Cardiac muscle cell (in vitro differentiated cells and primary cell): ENCODE measurements around the gene DMRTA2. TPM values are rescaled to one million over a fixed set of nuclear protein-coding genes. Genes with fewer than 3 reads are reported as not detected.
"Not testable (repeated sequence)": the region's sequence is repeated elsewhere in the genome, so short reads cannot be mapped to it uniquely, and the experiment has no call there.

ENCODE experiments used
- DNase-seq, 2 donors: peaks; one replicate each; pipeline versions ENCODE4 v3.0.0 to v3.0.0-alpha.2; 2010 to 2017; ENCODE audit warnings: low read depth in 1 of 2, low spot score in 1 of 2
- H3K27ac ChIP-seq: fragments of 200-600 bp; sonication (generic); 2 replicates; pipeline ENCODE4 v1.5.1; 2016
- H3K27me3 ChIP-seq: fragments of 200-600 bp; sonication (generic); 2 replicates; pipeline ENCODE4 v1.6.0; 2016; ENCODE audit warnings: control low read depth
- H3K36me3 ChIP-seq: fragments of 200-600 bp; sonication (generic); 2 replicates; pipeline ENCODE4 v1.5.1; 2016; ENCODE audit warnings: control low read depth
- H3K4me1 ChIP-seq: fragments of 200-600 bp; sonication (generic); 2 replicates; pipeline ENCODE4 v1.8.1; 2017; ENCODE audit warnings: low read depth, mild to moderate bottlenecking, mixed run types
- H3K4me3 ChIP-seq: fragments of 200-600 bp; sonication (generic); 2 replicates; pipeline ENCODE4 v1.5.1; 2016; ENCODE audit warnings: mild to moderate bottlenecking
- H3K9me3 ChIP-seq: fragments of 200-600 bp; sonication (generic); 2 replicates; pipeline ENCODE4 v1.5.1; 2017; ENCODE audit warnings: low read depth, mild to moderate bottlenecking, control low read depth
- polyA plus RNA-seq: library from polyadenylated mRNA; unstranded; fragments of >200 nt; fragmentation: Nextera tagmentation; extraction: Ambion mirVana; gene quantifications from 2 replicates; pipeline ENCODE4 v1.2.1, GENCODE V29; 2016
- total RNA-seq: library from RNA; depleted of rRNA; stranded (reverse); fragments of >200 nt; gene quantifications from 2 replicates; pipeline ENCODE4 v1.2.3, GENCODE V29; 2016
- TF ChIP-seq, protein P1 (sequence below): IDR thresholded peaks from 2 replicates; pipeline ENCODE4 v1.5.1; 2012; ENCODE audit warnings: low read depth, mild to moderate bottlenecking, low read length

The DMRTA2 gene
- total and polyA plus RNA-seq, 2 experiments from 2014 or later, result 0.12 TPM; not detected in 1

DNA sequence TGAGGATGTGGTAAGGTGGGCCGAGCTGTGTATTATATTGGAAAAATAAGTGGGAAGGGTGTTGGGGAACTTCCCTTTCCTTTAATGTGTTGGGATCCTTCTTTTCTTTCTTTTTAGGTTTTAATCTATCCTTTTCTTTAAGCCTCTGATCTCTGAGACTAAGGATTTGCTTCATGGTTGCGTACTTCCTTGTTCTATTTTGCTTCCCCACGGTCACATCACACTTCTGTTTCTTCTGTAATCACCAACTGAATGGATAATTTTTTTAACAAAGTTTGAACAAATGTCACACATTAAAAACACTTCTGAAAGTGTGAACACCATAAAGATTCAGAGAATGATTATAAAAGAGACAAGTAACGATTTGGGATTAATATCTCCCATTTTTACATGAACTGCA is 17.4 kb downstream of the DMRTA2 start:
- no peak overlapping the region for H3K27ac ChIP-seq
- H3K4me1 ChIP-seq, result no peaks in the 10 kb centered on the region
- H3K27me3 ChIP-seq, result peaks cover 48% of the 10 kb centered on the region
- TF ChIP-seq, protein P1, sequence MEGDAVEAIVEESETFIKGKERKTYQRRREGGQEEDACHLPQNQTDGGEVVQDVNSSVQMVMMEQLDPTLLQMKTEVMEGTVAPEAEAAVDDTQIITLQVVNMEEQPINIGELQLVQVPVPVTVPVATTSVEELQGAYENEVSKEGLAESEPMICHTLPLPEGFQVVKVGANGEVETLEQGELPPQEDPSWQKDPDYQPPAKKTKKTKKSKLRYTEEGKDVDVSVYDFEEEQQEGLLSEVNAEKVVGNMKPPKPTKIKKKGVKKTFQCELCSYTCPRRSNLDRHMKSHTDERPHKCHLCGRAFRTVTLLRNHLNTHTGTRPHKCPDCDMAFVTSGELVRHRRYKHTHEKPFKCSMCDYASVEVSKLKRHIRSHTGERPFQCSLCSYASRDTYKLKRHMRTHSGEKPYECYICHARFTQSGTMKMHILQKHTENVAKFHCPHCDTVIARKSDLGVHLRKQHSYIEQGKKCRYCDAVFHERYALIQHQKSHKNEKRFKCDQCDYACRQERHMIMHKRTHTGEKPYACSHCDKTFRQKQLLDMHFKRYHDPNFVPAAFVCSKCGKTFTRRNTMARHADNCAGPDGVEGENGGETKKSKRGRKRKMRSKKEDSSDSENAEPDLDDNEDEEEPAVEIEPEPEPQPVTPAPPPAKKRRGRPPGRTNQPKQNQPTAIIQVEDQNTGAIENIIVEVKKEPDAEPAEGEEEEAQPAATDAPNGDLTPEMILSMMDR, result no peak
- no peaks in the 10 kb centered on the region for H3K36me3 ChIP-seq
- no peak for DNase-seq
- no peaks in the 10 kb centered on the region for H3K9me3 ChIP-seq
- H3K4me3 ChIP-seq, result no peak overlapping the region

GRCh38 chr1:50393522-50394120 is 29.6 kb downstream of the DMRTA2 start:
- Histone ChIP-seq H3K9me3 (no peaks in the 10 kb centered on the region), H3K4me1 (no peaks in the 10 kb centered on the region), H3K27me3 (no peaks in the 10 kb centered on the region), H3K27ac (no peak overlapping the region), H3K4me3 (no peak overlapping the region), H3K36me3 (no peaks in the 10 kb centered on the region)
- DNase-seq, result no peak
- TF ChIP-seq, protein P1, result no peak

DNA sequence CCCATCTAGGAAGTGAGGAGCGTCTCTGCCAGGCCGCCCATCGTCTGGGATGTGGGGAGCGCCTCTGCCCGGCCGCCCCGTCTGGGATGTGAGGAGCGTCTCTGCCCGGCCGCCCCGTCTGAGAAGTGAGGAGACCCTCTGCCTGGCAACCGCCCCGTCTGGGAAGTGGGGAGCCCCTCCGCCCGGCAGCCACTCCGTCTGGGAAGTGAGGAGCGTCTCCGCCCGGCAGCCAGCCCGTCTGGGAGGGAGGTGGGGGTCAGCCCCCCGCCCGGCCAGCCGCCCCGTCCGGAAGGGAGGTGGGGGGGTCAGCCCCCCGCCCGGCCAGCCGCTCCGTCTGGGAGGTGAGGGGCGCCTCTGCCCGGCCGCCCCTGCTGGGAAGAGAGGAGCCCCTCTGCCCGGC is 41.7 kb downstream of the DMRTA2 start:
- H3K36me3 ChIP-seq, H3K27me3 ChIP-seq, H3K4me1 ChIP-seq, H3K4me3 ChIP-seq, DNase-seq, H3K9me3 ChIP-seq, H3K27ac ChIP-seq: not testable (repeated sequence)

- no peaks in the 10 kb centered on the region for H3K27me3 ChIP-seq
- H3K4me1 ChIP-seq, result no peaks in the 10 kb centered on the region
- H3K9me3 ChIP-seq, result no peaks in the 10 kb centered on the region
- DNase-seq, result no peak
- no peaks in the 10 kb centered on the region for H3K36me3 ChIP-seq
- H3K4me3 ChIP-seq, result no peak overlapping the region
- H3K27ac ChIP-seq, result no peak overlapping the region
- TF ChIP-seq, protein P1, result no peak
Measured at GRCh38 chr1:50378770-50379169, 44.5 kb downstream of the DMRTA2 start.

GRCh38 chr1:50373532-50373931 is 49.7 kb downstream of the DMRTA2 start:
- no peak for DNase-seq
- Histone ChIP-seq H3K4me1 (no peaks in the 10 kb centered on the region), H3K4me3 (no peak overlapping the region), H3K27ac (no peak overlapping the region), H3K36me3 (no peaks in the 10 kb centered on the region), H3K27me3 (peaks cover 16% of the 10 kb centered on the region), H3K9me3 (no peaks in the 10 kb centered on the region)
- TF ChIP-seq, protein P1, result no peak

GRCh38 chr1:50371749-50372148 is 51.5 kb downstream of the DMRTA2 start:
- no peaks in the 10 kb centered on the region for H3K4me1 ChIP-seq
- TF ChIP-seq, protein P1, result no peak
- H3K36me3 ChIP-seq, result no peaks in the 10 kb centered on the region
- no peak overlapping the region for H3K27ac ChIP-seq
- H3K27me3 ChIP-seq, result peaks cover 33% of the 10 kb centered on the region
- no peaks in the 10 kb centered on the region for H3K9me3 ChIP-seq
- no peak overlapping the region for H3K4me3 ChIP-seq
- no peak for DNase-seq
